G401.6 (cell line): Measurements from ENCODE around the gene CXCL5.

Experiments used
- FAIRE-seq: peaks from 2 replicates; lab custom pipeline; 2012; peaks lifted over from hg19 to GRCh38; lab: Jason Lieb, UNC

The CXCL5 gene

GRCh38 chr4:73998040-73999011 is at the start of gene CXCL5:
TSS of gene CXCL5 (minus strand) at chr4:73998677. CDS start at chr4:73998581, 96 bp downstream.
- FAIRE-seq: no peak

- FAIRE-seq: no peak
These were observed 48.7 kb upstream of the CXCL5 start for GRCh38 chr4:74047152-74047551.

GRCh38 chr4:74045772-74046171 is 47.3 kb upstream of the CXCL5 start:
- no peak for FAIRE-seq

- FAIRE-seq: no peak
These were observed 46.8 kb upstream of the CXCL5 start for GRCh38 chr4:74045247-74045646.

GRCh38 chr4:74044677-74045076 is 46.2 kb upstream of the CXCL5 start:
- FAIRE-seq: no peak

GRCh38 chr4:74042681-74043080 is 44.2 kb upstream of the CXCL5 start:
- FAIRE-seq: no peak

GRCh38 chr4:74041418-74041817 is 42.9 kb upstream of the CXCL5 start:
- FAIRE-seq: no peak

- FAIRE-seq: no peak
These were observed 40.9 kb upstream of the CXCL5 start for GRCh38 chr4:74039315-74039763.

GRCh38 chr4:74038425-74039314 is 40.2 kb upstream of the CXCL5 start, which contains the start of gene CXCL3:
TSS of gene CXCL3 (minus strand) at chr4:74038689. CDS start at chr4:74038611, 78 bp downstream.
- no peak for FAIRE-seq

GRCh38 chr4:74038086-74038424 is 39.6 kb upstream of the CXCL5 start:
- no peak for FAIRE-seq

GRCh38 chr4:74037076-74037955 is 38.8 kb upstream of the CXCL5 start:
- FAIRE-seq: no peak

GRCh38 chr4:74033739-74034138 is 35.3 kb upstream of the CXCL5 start:
- FAIRE-seq: no peak

- FAIRE-seq: no peak
These were observed 33.6 kb upstream of the CXCL5 start for GRCh38 chr4:74032064-74032463.

- FAIRE-seq: no peak
These were observed 33.1 kb upstream of the CXCL5 start for GRCh38 chr4:74031576-74031975.

GRCh38 chr4:74030285-74030684 is 31.8 kb upstream of the CXCL5 start:
- no peak for FAIRE-seq

GRCh38 chr4:74028504-74028903 is 30.0 kb upstream of the CXCL5 start:
- FAIRE-seq: no peak

- no peak for FAIRE-seq
These were observed 25.2 kb upstream of the CXCL5 start for GRCh38 chr4:74023709-74024108.

- no peak for FAIRE-seq
These were observed 23.1 kb upstream of the CXCL5 start for GRCh38 chr4:74021601-74022000.

GRCh38 chr4:74018771-74019170 is 20.3 kb upstream of the CXCL5 start:
- FAIRE-seq: no peak

GRCh38 chr4:74018116-74018515 is 19.6 kb upstream of the CXCL5 start:
- FAIRE-seq: no peak

- FAIRE-seq: no peak
These were observed 17.6 kb upstream of the CXCL5 start for GRCh38 chr4:74016068-74016467.
